AG04449 (cell line): Measurements from ENCODE around the gene TNFRSF18.

Experiments
- CTCF ChIA-PET: fragments of 350-600 bp; formaldehyde crosslinking; extraction: SDS; loops from one replicate; lab custom pipeline; 2021; ENCODE audit warnings: antibody characterized with exemption; lab: Yijun Ruan, JAX
- POLR2A ChIA-PET: fragments of 400-600, 350-600 bp; formaldehyde crosslinking; extraction: SDS; loops from one replicate; lab custom pipeline; 2020; ENCODE audit warnings: antibody characterized with exemption, inconsistent platforms; lab: Yijun Ruan, JAX
- DNase-seq: peaks from one replicate; pipeline ENCODE4 v3.0.0-alpha.2; 2010; ENCODE audit warnings: low read depth, low spot score
- H3K4me3 ChIP-seq: 2 replicates; pipeline ENCODE4 v1.5.1; 2011; ENCODE audit warnings: low read depth, mild to moderate bottlenecking, control low read depth, low read length
- TF ChIP-seq, protein P1 (sequence below): IDR thresholded peaks from one replicate; pipeline ENCODE4 v1.5.1; 2011; ENCODE audit warnings: mild to moderate bottlenecking, moderate library complexity, low read length, control low read depth, inconsistent platforms; ENCODE audit not compliant: insufficient read depth; ENCODE audit errors: missing control alignments

TNFRSF18 gene

DNA sequence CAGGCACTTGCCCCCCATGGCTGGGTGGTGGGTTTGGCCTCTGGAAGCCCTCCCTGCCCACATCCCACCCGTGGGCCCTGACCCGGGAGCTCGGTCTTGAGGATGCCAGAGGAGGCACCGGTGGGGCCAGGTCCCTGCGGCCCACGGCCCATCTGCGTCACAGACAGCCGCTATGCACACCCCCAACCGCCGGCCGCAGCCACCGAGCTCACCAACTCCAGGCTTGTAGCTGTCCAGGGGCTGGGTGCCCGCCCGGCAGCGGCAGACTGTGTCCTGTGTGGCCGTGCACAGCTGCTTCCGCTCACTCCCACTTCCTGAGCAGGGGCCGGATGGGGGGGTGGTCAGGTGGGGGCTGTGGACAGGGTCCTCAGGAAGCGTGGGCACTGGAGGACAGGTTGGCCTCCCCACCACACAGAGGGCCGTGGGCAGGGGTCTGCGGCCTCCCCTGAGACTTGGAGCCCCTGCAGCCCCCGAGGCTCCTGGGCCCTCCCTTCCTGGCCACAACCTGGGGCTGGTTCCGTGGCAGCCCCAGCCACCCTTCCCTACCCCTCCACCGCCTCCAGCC lies 6.5 kb upstream of the TNFRSF18 start:
- H3K4me3 ChIP-seq = no peak overlapping the region
- POLR2A ChIA-PET = no interaction called here
- TF ChIP-seq, protein P1, sequence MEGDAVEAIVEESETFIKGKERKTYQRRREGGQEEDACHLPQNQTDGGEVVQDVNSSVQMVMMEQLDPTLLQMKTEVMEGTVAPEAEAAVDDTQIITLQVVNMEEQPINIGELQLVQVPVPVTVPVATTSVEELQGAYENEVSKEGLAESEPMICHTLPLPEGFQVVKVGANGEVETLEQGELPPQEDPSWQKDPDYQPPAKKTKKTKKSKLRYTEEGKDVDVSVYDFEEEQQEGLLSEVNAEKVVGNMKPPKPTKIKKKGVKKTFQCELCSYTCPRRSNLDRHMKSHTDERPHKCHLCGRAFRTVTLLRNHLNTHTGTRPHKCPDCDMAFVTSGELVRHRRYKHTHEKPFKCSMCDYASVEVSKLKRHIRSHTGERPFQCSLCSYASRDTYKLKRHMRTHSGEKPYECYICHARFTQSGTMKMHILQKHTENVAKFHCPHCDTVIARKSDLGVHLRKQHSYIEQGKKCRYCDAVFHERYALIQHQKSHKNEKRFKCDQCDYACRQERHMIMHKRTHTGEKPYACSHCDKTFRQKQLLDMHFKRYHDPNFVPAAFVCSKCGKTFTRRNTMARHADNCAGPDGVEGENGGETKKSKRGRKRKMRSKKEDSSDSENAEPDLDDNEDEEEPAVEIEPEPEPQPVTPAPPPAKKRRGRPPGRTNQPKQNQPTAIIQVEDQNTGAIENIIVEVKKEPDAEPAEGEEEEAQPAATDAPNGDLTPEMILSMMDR = no peak
- no peak for DNase-seq
- CTCF ChIA-PET = interaction anchor here (1.3 kb wide), 1 partner anchor 90 kb away, joined by 3 read pairs; no protein-coding TSS in a partner anchor

DNA sequence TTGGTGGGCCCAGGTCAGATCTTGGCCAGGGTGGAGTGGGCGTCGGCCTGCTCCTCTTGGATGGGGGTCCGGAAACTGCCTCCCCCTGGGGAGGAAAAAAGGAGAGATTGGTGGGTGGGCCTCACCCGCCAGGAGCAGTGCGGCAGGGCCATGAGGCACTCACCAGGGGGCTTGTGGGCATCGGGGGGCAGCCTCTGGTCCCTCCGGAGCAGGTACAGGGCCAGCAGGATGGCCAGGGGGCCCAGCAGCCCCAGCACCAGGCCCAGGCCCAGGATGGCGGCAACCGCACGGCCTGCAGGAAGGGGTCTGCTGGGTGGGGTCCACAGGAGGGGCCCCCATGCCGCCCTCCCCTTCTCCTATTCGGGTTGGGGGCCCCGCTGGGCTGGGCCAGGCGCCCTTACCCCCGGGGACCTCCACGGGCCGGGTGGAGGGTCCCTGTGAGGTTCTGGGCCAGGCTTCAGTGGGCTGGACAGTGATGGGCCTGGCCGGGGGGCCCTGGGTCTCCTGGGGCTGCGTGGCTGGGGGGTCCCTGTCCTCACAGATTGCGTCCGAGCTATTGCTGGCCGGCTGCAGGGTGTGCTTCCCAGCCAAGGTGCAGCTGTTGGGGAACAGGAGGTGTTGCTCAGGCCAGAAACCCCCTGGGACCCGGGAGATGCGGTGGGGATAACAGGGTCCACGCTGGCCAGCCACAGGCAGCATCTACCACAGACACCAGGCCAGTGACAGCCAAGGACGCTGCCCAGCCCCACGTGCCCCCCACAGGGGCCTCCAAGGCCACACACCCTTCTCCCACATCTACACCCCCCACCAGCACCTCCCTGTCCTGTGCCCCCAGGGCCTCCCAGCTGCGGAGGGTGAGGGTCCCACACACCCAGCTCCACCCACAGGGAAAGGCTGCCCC lies 5.4 kb upstream of the TNFRSF18 start:
- POLR2A ChIA-PET = no interaction called here

GRCh38 chr1:1210726-1211540 lies 4.5 kb upstream of the TNFRSF18 start:
- TF ChIP-seq, protein P1 = no peak
- CTCF ChIA-PET = interaction anchor here (1.7 kb wide), 1 partner anchor 89 kb away, joined by 6 read pairs; no protein-coding TSS in a partner anchor

More for the DNA sequence above, 5.4 kb upstream of the TNFRSF18 start:
- CTCF ChIA-PET = interaction anchor here (0.5 to 1.3 kb wide), 2 partner anchors 17 to 89 kb away, joined by 3 read pairs; no protein-coding TSS in a partner anchor
- TF ChIP-seq, protein P1 = no peak
- no peak for DNase-seq
- no peak overlapping the region for H3K4me3 ChIP-seq

DNA sequence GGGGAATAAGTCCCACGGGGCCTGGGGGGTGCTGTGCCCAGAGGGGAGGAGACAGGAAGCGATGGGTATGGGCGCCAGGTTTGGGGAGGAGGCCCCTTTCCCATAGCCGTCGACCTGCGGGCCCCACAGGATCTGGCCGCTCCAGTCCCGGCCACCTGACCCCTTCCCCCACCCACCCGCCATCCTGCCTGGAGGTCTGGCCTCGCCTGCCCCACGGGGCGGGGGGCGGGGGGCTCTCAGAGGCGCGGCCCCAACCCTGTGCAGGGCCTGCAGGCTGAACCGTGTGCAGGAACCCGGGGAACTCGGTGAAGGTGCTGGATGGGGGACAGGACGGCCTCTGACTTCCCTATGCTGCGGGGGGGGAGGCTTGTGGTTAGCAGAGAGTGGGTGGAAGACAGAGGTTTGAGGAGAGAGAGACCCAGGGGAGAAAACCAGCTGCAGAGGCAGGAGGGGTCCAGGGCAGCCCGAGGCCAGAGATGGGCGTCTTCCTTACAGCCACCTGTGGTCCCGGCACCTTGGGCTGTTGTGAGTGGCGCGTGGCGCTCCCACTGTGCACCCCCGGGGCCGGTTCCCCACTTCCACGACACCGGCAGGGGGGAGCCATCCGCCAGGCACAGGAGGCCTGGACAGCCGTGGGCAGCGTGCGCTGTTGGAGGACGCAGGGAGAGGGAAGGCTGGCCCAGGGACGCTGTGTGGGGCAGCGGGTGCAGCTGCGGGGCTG lies 2.5 kb upstream of the TNFRSF18 start:
- TF ChIP-seq, protein P1 = no peak
- ChIA-PET POLR2A (no interaction called here), CTCF (interaction anchor here (0.7 to 1.7 kb wide), 2 partner anchors 87 to 176 kb away, joined by 3 to 6 read pairs; no protein-coding TSS in a partner anchor)
- DNase-seq = no peak
- H3K4me3 ChIP-seq = peak overlapping the region; percentile 42

More at GRCh38 chr1:1210726-1211540, 4.5 kb upstream of the TNFRSF18 start:
- DNase-seq = no peak
- POLR2A ChIA-PET = no interaction called here
- H3K4me3 ChIP-seq = no peak overlapping the region

- POLR2A ChIA-PET = no interaction called here
- DNase-seq = no peak
- TF ChIP-seq, protein P1 = no peak
- H3K4me3 ChIP-seq = no peak overlapping the region
- CTCF ChIA-PET = interaction anchor here (0.6 to 1.6 kb wide), 2 partner anchors 20 to 85 kb away, joined by 3 to 4 read pairs; no protein-coding TSS in a partner anchor
Measured at GRCh38 chr1:1207571-1207892, 1.1 kb upstream of the TNFRSF18 start.
